ENCODE results near the gene LRIT1.
A peak's percentile ranks its signal among the peaks of the same experiment; 100 is the strongest.

Gene LRIT1

GRCh38 chr10:84224411-84225028 is 16.8 kb downstream of the LRIT1 start:
- no peak for TF ChIP-seq CTCF (IDR thresholded peaks at IDR 0.05; ENCODE audit: low read depth, low read length)
- H3K4me3 ChIP-seq (ENCODE audit: low read depth, low read length), result no peak overlapping the region

- no peak for TF ChIP-seq CTCF (IDR thresholded peaks at IDR 0.05; ENCODE audit: low read depth, low read length)
- no peak overlapping the region for H3K4me3 ChIP-seq (ENCODE audit: low read depth, low read length)
These were observed 19.4 kb downstream of the LRIT1 start for GRCh38 chr10:84221916-84222315.

GRCh38 chr10:84217746-84218145 is 23.6 kb downstream of the LRIT1 start:
- no peak for TF ChIP-seq CTCF (IDR thresholded peaks at IDR 0.05; ENCODE audit: low read depth, low read length)

GRCh38 chr10:84216834-84217233 is 24.5 kb downstream of the LRIT1 start:
- H3K4me3 ChIP-seq (ENCODE audit: low read depth, low read length), result no peak overlapping the region
- no peak for TF ChIP-seq CTCF (IDR thresholded peaks at IDR 0.05; ENCODE audit: low read depth, low read length)

More at GRCh38 chr10:84217746-84218145, 23.6 kb downstream of the LRIT1 start:
- H3K4me3 ChIP-seq (ENCODE audit: low read depth, low read length), result no peak overlapping the region

- no peak overlapping the region for H3K4me3 ChIP-seq (ENCODE audit: low read depth, low read length)
- TF ChIP-seq CTCF (IDR thresholded peaks at IDR 0.05; ENCODE audit: low read depth, low read length), result peak; percentile 42; the same call in 1 of the 2 replicates
These were observed 26.6 kb downstream of the LRIT1 start for GRCh38 chr10:84214612-84215235.

- TF ChIP-seq CTCF (IDR thresholded peaks at IDR 0.05; ENCODE audit: low read depth, low read length), result no peak
These were observed 27.2 kb downstream of the LRIT1 start for GRCh38 chr10:84214046-84214572.

GRCh38 chr10:84213076-84213475 is 28.3 kb downstream of the LRIT1 start:
- H3K4me3 ChIP-seq (ENCODE audit: low read depth, low read length), result no peak overlapping the region
- no peak for TF ChIP-seq CTCF (IDR thresholded peaks at IDR 0.05; ENCODE audit: low read depth, low read length)

More at GRCh38 chr10:84214046-84214572, 27.2 kb downstream of the LRIT1 start:
- H3K4me3 ChIP-seq (ENCODE audit: low read depth, low read length), result no peak overlapping the region
